ENCODE results near the gene SECISBP2L.

Gene SECISBP2L

DNA sequence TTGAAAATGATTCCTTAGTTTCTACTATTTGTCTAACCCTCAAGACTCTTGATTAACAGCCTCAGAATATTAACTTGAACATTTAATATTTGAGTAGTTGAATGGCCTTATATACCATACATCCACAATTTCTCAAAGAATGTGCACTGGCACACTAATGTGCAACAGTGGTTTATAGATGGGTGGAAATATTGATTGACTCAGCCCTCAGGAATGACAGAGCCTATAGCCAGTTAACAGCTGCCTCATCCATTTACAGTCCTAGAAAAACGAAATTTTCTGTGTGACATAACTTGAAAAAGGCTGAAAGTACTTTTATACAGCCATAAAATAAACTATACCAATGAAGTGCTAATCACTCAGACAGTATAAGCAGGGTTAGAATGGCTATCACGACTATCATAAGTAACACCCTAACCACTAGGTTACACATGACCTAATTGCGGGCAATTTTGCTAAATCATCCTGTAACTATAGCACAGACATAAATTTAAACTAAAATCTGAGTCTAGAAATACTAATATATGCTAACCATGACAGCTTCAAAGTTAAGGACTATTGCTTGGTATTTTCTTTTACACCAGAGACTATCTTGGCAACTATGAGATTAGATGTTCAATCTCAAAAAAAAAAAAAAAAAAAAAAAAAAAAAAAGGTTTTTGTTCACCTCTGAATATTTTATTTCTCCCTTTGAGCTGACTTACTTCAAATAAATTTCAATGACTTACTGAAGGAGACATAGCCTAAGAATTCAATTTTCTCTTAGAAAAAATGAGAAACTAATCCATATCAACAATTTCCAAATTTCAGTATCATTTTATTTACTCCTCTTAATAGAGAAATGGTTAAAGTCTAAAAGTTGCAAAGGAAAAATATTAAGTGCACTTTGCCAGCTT, 9.3 kb downstream of the SECISBP2L start:
- Histone ChIP-seq H3K4me1 (ENCODE audit: control insufficient read depth, insufficient read depth, low read length) (0 out of 2 replicates have a peak, but pooled peaks cover 7% of the 10 kb centered on the region), H3K27me3 (ENCODE audit: control insufficient read depth, insufficient read depth, low read length) (no peaks in the 10 kb centered on the region), H3K27ac (ENCODE audit: low read depth, low read length) (no peak overlapping the region), H3K4me3 (ENCODE audit: low read depth, low read length) (no peak overlapping the region), H3K9ac (ENCODE audit: low read depth, low read length) (no peak overlapping the region), H3K36me3 (ENCODE audit: control insufficient read depth, insufficient read depth, low read length) (peaks cover 24% of the 10 kb centered on the region), H3K9me3 (ENCODE audit: control insufficient read depth, insufficient read depth, low read length) (no peaks in the 10 kb centered on the region)

DNA sequence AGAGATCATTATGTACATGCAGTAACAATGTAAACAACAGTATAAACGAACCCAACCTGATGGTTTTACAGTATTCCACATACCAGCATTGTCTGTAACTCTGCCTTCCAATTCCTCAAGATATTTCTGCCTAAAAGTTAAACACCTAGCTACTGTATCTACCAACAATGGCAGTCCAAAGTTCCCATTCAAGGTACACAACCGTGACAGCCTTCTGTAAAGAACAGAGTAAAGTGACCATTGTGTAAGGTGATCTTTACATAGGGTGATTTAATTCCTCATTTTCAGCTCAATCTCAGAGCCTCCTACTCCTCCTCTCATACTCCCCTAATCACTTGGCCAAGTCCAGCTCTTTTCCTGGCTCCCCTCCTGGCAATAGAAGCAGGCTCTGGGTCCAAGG, 10.4 kb downstream of the SECISBP2L start:
- H3K9me3 ChIP-seq (ENCODE audit: control insufficient read depth, insufficient read depth, low read length): no peaks in the 10 kb centered on the region
- no peak overlapping the region for H3K27ac ChIP-seq (ENCODE audit: low read depth, low read length)
- H3K36me3 ChIP-seq (ENCODE audit: control insufficient read depth, insufficient read depth, low read length): peaks cover 26% of the 10 kb centered on the region
- 0 out of 2 replicates have a peak, but pooled peaks cover 7% of the 10 kb centered on the region for H3K4me1 ChIP-seq (ENCODE audit: control insufficient read depth, insufficient read depth, low read length)
- H3K27me3 ChIP-seq (ENCODE audit: control insufficient read depth, insufficient read depth, low read length): no peaks in the 10 kb centered on the region
- H3K9ac ChIP-seq (ENCODE audit: low read depth, low read length): no peak overlapping the region
- H3K4me3 ChIP-seq (ENCODE audit: low read depth, low read length): no peak overlapping the region

- Histone ChIP-seq H3K9ac (ENCODE audit: low read depth, low read length) (no peak overlapping the region), H3K4me3 (ENCODE audit: low read depth, low read length) (no peak overlapping the region), H3K27ac (ENCODE audit: low read depth, low read length) (no peak overlapping the region), H3K36me3 (ENCODE audit: control insufficient read depth, insufficient read depth, low read length) (peaks cover 42% of the 10 kb centered on the region), H3K27me3 (ENCODE audit: control insufficient read depth, insufficient read depth, low read length) (no peaks in the 10 kb centered on the region), H3K4me1 (ENCODE audit: control insufficient read depth, insufficient read depth, low read length) (0 out of 2 replicates have a peak, but pooled peaks cover 7% of the 10 kb centered on the region), H3K9me3 (ENCODE audit: control insufficient read depth, insufficient read depth, low read length) (no peaks in the 10 kb centered on the region)
Measured at GRCh38 chr15:49032601-49033145, 13.6 kb downstream of the SECISBP2L start.

DNA sequence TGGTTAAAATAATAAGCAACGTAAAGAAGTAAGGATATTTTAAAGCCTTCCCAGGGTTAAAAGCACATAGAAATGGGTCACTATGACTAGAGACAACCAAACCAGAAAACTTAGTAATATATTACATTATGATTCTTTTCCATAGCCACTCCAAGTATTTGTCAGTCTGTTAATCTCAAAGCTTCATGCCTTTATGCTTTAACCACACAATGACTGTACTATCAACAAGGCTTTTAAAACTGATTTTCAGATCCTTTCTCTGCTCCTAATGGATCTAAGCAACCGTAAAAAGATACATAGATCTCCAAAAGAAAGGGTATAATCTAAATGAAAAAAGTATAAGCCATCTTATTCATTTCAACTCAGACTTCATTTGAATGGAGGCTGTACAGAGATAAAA, 14.4 kb downstream of the SECISBP2L start:
- H3K9ac ChIP-seq (ENCODE audit: low read depth, low read length): no peak overlapping the region
- H3K4me1 ChIP-seq (ENCODE audit: control insufficient read depth, insufficient read depth, low read length): 0 out of 2 replicates have a peak, but pooled peaks cover 7% of the 10 kb centered on the region
- peaks cover 47% of the 10 kb centered on the region for H3K36me3 ChIP-seq (ENCODE audit: control insufficient read depth, insufficient read depth, low read length)
- no peak overlapping the region for H3K4me3 ChIP-seq (ENCODE audit: low read depth, low read length)
- no peak overlapping the region for H3K27ac ChIP-seq (ENCODE audit: low read depth, low read length)
- H3K9me3 ChIP-seq (ENCODE audit: control insufficient read depth, insufficient read depth, low read length): no peaks in the 10 kb centered on the region
- H3K27me3 ChIP-seq (ENCODE audit: control insufficient read depth, insufficient read depth, low read length): no peaks in the 10 kb centered on the region

GRCh38 chr15:49026700-49027099, 19.5 kb downstream of the SECISBP2L start:
- Histone ChIP-seq H3K27me3 (ENCODE audit: control insufficient read depth, insufficient read depth, low read length) (no peaks in the 10 kb centered on the region), H3K4me1 (ENCODE audit: control insufficient read depth, insufficient read depth, low read length) (no peaks in the 10 kb centered on the region), H3K36me3 (ENCODE audit: control insufficient read depth, insufficient read depth, low read length) (peaks cover 32% of the 10 kb centered on the region), H3K9me3 (ENCODE audit: control insufficient read depth, insufficient read depth, low read length) (no peaks in the 10 kb centered on the region), H3K4me3 (ENCODE audit: low read depth, low read length) (no peak overlapping the region), H3K27ac (ENCODE audit: low read depth, low read length) (no peak overlapping the region), H3K9ac (ENCODE audit: low read depth, low read length) (no peak overlapping the region)

DNA sequence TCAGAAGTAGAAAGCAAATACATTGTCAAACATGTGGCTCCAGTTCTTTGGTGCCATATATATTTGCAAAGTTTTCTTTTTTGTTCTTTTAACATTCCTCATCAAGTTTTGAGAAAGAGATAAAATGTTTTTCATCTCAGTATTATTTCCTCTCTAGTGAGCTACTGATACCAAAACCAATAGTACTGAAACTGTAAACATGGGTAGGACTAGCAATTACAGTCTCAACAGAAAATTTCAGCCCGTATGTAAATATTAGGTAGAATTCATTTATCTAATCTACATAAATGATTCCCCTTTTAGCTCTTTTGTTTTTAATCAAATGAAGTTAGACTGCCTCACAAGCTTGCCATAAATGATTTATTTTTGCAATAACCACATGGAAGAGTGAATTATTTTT, 21.4 kb downstream of the SECISBP2L start:
- H3K9ac ChIP-seq (ENCODE audit: low read depth, low read length): no peak overlapping the region
- no peaks in the 10 kb centered on the region for H3K4me1 ChIP-seq (ENCODE audit: control insufficient read depth, insufficient read depth, low read length)
- no peaks in the 10 kb centered on the region for H3K27me3 ChIP-seq (ENCODE audit: control insufficient read depth, insufficient read depth, low read length)
- peaks cover 30% of the 10 kb centered on the region for H3K36me3 ChIP-seq (ENCODE audit: control insufficient read depth, insufficient read depth, low read length)
- no peak overlapping the region for H3K4me3 ChIP-seq (ENCODE audit: low read depth, low read length)
- H3K27ac ChIP-seq (ENCODE audit: low read depth, low read length): no peak overlapping the region
- H3K9me3 ChIP-seq (ENCODE audit: control insufficient read depth, insufficient read depth, low read length): no peaks in the 10 kb centered on the region

GRCh38 chr15:49023354-49023753, 22.9 kb downstream of the SECISBP2L start:
- Histone ChIP-seq H3K27ac (ENCODE audit: low read depth, low read length) (no peak overlapping the region), H3K9me3 (ENCODE audit: control insufficient read depth, insufficient read depth, low read length) (no peaks in the 10 kb centered on the region), H3K27me3 (ENCODE audit: control insufficient read depth, insufficient read depth, low read length) (no peaks in the 10 kb centered on the region), H3K36me3 (ENCODE audit: control insufficient read depth, insufficient read depth, low read length) (peaks cover 33% of the 10 kb centered on the region), H3K4me3 (ENCODE audit: low read depth, low read length) (no peak overlapping the region), H3K9ac (ENCODE audit: low read depth, low read length) (no peak overlapping the region), H3K4me1 (ENCODE audit: control insufficient read depth, insufficient read depth, low read length) (no peaks in the 10 kb centered on the region)

GRCh38 chr15:49015896-49016295, 30.4 kb downstream of the SECISBP2L start:
- H3K36me3 ChIP-seq (ENCODE audit: control insufficient read depth, insufficient read depth, low read length): peaks cover 67% of the 10 kb centered on the region
- H3K9me3 ChIP-seq (ENCODE audit: control insufficient read depth, insufficient read depth, low read length): no peaks in the 10 kb centered on the region
- no peak overlapping the region for H3K4me3 ChIP-seq (ENCODE audit: low read depth, low read length)
- no peak overlapping the region for H3K27ac ChIP-seq (ENCODE audit: low read depth, low read length)
- H3K9ac ChIP-seq (ENCODE audit: low read depth, low read length): no peak overlapping the region
- no peaks in the 10 kb centered on the region for H3K4me1 ChIP-seq (ENCODE audit: control insufficient read depth, insufficient read depth, low read length)
- no peaks in the 10 kb centered on the region for H3K27me3 ChIP-seq (ENCODE audit: control insufficient read depth, insufficient read depth, low read length)

- Histone ChIP-seq H3K36me3 (ENCODE audit: control insufficient read depth, insufficient read depth, low read length) (peaks cover 58% of the 10 kb centered on the region), H3K4me1 (ENCODE audit: control insufficient read depth, insufficient read depth, low read length) (no peaks in the 10 kb centered on the region), H3K9ac (ENCODE audit: low read depth, low read length) (no peak overlapping the region), H3K9me3 (ENCODE audit: control insufficient read depth, insufficient read depth, low read length) (no peaks in the 10 kb centered on the region), H3K27me3 (ENCODE audit: control insufficient read depth, insufficient read depth, low read length) (no peaks in the 10 kb centered on the region), H3K4me3 (ENCODE audit: low read depth, low read length) (no peak overlapping the region), H3K27ac (ENCODE audit: low read depth, low read length) (no peak overlapping the region)
Measured at GRCh38 chr15:48999314-48999713, 46.9 kb downstream of the SECISBP2L start.

DNA sequence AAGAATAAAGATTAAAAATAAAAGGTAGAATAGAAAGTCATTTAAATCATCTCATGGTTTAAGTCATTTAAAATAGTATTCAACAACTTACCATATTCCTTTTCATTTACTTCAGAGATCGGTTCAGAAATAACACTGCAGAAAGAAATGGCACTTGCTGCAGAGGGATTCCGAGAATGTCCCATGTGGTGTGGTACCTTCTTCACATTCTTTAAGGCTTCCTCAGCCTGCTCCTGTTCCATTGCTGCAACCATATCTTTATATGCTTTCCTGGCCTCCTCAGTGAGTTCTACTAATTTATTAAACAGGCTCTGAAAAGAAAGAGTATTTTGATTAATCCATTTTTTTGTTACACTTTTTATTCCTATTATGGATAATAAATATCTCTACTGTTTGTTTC, 50.0 kb downstream of the SECISBP2L start:
- peaks cover 79% of the 10 kb centered on the region for H3K36me3 ChIP-seq (ENCODE audit: control insufficient read depth, insufficient read depth, low read length)
- no peaks in the 10 kb centered on the region for H3K9me3 ChIP-seq (ENCODE audit: control insufficient read depth, insufficient read depth, low read length)
- no peak overlapping the region for H3K27ac ChIP-seq (ENCODE audit: low read depth, low read length)
- H3K27me3 ChIP-seq (ENCODE audit: control insufficient read depth, insufficient read depth, low read length): no peaks in the 10 kb centered on the region
- no peak overlapping the region for H3K4me3 ChIP-seq (ENCODE audit: low read depth, low read length)
- H3K9ac ChIP-seq (ENCODE audit: low read depth, low read length): no peak overlapping the region
- no peaks in the 10 kb centered on the region for H3K4me1 ChIP-seq (ENCODE audit: control insufficient read depth, insufficient read depth, low read length)

DNA sequence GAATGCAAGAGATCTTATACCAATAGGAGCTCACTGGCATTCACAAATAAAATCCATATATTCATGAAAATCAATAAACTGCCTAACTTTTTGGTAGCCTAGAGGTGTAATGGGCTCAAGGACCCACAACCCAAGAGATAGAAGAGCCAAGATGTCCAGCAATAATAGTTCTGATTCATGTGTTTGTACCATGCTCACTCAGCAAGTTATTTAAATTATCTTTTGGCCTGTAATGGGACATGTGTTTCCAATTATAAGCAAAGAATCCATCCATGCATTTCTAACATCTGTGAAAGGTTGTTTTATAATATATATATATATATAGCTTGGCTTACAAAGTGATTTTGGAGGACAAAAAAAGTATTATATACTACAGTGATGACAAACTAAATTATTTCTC, 52.9 kb downstream of the SECISBP2L start:
- Histone ChIP-seq H3K36me3 (ENCODE audit: control insufficient read depth, insufficient read depth, low read length) (peaks cover 55% of the 10 kb centered on the region), H3K4me3 (ENCODE audit: low read depth, low read length) (no peak overlapping the region), H3K27me3 (ENCODE audit: control insufficient read depth, insufficient read depth, low read length) (no peaks in the 10 kb centered on the region), H3K9ac (ENCODE audit: low read depth, low read length) (no peak overlapping the region), H3K27ac (ENCODE audit: low read depth, low read length) (no peak overlapping the region), H3K4me1 (ENCODE audit: control insufficient read depth, insufficient read depth, low read length) (no peaks in the 10 kb centered on the region), H3K9me3 (ENCODE audit: control insufficient read depth, insufficient read depth, low read length) (no peaks in the 10 kb centered on the region)

All from HUES48 (cell line).